ENCODE measurements around the gene SFXN5.

GRCh38 chr2:72895759-72896281 lies 175.7 kb downstream of the SFXN5 start:
- TF ChIP-seq CTCF (IDR thresholded peaks at IDR 0.05) (no peak), POLR2A (IDR thresholded peaks at IDR 0.05) (no peak)
